Activated CD4-positive, alpha-beta T cell treated with anti-CD3 and anti-CD28 coated beads, Interleukin-2, amount 50 U/mL, for 24 hours (primary cell): ENCODE data around the gene GAS7.
"Not testable (repeated sequence)": the region's sequence is repeated elsewhere in the genome, so short reads cannot be mapped to it uniquely, and the experiment has no call there.

Experiments used
- DNase-seq, 2 donors: peaks; one replicate each; pipeline ENCODE4 v3.0.0-alpha.2; 2020; ENCODE audit warnings: low read depth in 1 of 2, low spot score in 1 of 2

Gene GAS7

DNA sequence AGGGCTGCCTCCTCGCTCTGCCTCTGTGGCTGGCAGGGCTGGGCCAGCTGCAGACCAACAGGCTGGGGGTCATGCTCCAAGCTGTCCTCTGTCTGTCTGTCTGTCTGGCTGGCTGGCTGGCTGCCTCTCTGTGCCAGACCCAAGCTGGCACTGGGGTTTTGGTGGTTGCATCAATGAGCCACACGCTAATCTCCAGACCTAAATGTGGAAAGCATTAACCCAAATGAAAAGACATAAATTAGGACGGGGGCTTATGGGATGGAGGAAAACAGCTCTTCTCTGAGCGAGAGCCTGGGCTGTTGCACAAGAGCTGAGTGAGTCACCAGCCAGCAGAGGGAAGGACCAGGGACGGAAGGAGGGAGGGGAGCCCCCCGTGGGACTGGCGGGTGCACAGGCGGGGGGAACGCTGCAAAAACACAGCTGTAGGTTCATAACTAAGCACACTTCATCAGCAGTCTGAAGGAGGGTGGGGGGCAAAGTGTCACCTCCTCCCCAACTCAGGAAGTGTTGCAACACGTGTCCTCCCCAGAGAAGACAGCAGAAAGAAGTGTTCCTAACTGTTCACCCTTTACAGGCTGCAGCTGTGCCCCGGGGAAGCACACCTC lies 83.4 kb downstream of the GAS7 start:
- peak in 1 of 2 donors; percentile 32 for DNase-seq

DNA sequence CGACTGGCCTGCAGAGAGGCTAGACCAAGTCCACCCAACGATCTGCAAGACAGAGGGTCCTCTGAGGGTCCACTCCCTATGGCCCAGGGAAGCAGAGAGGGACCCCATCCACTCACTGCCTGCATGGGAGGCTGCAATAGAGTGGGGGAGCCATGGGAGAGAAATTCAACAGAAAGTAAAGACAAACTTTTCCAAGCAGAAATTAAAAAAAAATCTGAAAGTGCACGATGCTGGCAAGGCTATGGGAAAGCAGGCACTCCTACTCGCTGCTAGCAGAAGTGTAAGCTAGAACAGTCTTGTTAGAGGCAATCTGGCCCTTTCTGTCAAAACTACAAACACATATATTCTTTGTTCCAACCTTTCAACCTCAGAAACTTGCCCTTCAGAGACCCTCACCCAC lies 85.4 kb downstream of the GAS7 start:
- no peak for DNase-seq

- no peak for DNase-seq
Measured at GRCh38 chr17:10111907-10112452, 86.4 kb downstream of the GAS7 start.

DNA sequence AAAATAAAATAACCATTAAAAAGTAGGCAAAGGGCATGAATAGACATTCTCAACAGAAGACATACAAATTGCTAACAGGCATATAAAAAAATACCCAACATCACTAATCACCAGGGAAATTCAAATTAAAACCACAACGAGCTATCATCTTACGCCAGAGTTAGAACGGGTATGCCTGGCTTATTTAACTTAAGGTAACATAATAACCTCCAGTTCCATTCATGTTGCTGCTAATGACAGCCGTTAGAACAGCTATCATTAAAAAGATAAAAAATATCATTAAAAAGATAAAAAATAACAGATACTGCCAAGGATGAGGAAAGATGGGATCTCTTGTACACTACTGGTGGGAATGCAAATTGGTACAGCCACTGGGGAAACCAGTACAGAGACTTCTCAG lies 89.3 kb downstream of the GAS7 start:
- DNase-seq: no peak

GRCh38 chr17:10107316-10108165 lies 90.9 kb downstream of the GAS7 start:
- DNase-seq: no peak

DNA sequence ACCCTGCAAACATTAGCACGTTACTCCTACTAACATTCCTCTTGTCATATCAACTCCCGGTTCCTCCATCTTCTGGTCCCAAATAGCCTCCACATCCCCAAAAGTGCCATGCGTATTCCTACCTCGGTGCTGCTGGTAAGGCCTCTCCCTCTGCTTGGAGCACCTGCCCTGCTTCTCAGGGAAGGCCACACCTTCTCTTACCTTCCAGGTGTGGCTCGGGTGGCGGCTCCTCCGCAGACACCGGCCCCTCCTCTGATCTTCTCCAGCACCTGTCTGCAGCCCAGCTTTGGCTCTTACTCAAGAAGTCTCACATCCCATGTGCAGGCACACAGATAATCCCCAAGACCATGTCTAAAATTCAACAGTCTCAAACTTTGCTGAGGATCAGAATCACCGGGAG lies 92.3 kb downstream of the GAS7 start:
- DNase-seq: no peak

DNA sequence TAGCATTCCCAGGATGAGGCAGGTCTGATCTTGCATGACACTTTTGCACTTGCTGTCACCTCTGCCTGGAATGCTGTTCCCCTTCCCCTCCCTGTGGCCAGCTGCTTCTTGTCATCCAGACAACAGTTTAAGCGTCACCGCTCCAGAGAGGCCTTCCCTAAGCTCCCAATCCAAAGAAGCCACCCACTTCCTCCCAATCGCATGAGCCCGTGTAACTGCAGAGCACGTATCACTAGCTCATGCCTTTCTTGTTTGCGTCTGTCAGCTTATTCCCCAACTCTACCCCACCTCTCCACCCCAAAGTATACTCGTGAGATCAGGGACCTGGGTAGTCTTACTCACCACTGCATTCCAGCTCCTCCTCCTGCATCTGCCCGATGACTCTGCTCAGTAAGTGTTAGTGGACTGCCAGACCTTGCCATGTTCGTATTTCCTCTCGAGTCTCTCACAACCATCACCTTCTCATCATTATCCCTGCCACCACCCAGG lies 92.8 kb downstream of the GAS7 start:
- DNase-seq: no peak

DNA sequence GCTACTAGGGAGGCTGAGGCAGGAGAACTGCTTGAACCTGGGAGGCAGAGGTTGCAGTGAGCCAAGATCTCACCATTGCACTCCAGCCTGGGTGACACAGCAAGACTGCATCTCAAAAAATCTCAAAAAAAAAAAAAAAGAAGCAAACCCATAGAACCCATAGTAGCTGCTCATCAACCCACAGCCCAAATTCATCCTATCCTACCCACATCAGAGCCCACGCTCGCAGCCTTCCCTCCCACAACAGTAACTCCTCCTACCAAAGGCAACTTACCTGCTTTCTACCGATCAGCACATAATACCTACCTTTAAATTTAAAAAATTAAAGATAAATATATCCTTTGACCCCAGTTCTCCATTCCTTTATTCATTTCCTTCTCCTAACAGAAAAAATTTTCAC lies 94.7 kb downstream of the GAS7 start:
- no peak for DNase-seq

- no peak for DNase-seq
Measured at GRCh38 chr17:10102817-10103216, 95.6 kb downstream of the GAS7 start.

GRCh38 chr17:10099051-10099571 lies 99.3 kb downstream of the GAS7 start:
- DNase-seq: no peak

GRCh38 chr17:10096596-10096995 lies 101.8 kb downstream of the GAS7 start:
- DNase-seq: no peak

DNA sequence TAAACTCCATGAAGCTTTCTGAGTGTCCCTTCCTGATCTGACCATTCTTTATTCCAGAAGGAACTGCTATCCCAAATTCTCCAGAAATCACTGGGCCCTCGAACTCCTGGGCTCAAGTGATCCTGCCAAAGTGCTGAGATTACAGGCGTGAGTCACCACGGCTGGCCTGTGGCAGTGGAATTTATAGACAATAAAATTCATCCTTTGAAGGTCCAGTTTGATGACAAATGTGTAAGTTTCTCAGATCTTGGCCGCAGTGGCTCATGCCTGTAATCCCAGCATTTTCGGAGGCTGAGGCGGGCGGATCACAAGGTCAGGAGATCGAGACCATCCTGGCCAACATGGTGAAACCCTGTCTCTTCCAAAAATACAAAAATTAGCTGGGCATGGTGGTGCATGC lies 103.1 kb downstream of the GAS7 start:
- DNase-seq: not testable (repeated sequence)

DNA sequence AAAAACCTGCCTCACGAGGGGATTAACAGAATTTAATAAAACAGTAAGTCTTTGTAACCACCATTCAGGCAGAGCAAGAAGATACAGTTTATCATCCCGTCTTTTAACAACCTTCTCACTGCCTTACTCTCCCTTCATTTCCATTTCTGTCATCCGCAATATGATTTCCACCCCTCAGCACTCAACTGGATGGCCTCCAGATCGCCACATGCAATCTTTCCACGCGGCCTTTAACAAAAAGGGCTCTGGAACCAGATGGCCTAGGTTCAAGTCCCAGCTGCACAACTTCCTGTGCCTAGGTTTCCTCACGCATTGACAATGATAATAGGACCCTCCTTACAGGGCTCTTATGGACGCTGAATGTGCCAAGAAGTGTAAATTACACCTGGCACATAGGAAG lies 103.6 kb downstream of the GAS7 start:
- DNase-seq: no peak

DNA sequence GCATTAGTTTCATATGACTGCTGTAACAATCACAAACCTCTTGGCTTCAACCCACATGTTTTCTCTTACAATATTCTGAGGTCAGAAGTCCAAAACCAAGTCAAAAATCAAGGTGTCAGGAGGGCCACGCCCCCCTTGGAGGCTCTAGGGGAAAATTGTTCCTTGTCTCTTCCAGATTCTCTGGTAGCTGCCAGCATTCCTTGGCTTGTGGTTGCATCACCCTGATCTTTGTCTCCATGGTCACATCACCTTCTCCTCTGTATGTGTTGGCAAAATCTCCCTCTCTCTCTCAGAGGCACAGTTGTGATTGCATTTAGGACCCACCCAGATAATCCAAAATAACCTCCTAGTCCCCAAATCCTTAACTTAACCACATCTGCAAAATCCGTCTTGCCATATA lies 105.8 kb downstream of the GAS7 start:
- DNase-seq: no peak

DNA sequence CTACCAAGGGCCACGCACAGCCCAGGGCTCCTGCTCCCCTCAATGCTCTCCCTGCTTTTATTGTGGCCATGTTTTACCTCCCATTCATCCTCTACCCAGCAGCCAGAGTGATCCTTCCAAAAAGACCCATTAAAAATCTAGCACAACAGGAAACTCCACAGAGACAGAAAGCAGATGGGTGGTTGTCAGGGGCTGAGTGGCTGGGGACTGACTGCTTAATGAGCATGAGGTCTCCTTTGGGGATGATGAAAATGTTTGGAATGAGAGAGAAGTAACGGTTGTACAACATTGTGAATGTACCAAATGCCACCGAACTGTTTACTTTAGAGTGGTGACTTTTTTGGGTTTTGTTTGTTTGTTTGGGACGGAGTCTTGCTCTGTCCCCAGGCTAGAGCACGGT lies 107.4 kb downstream of the GAS7 start:
- no peak for DNase-seq

- DNase-seq: no peak
Measured at GRCh38 chr17:10089196-10089804, 109.1 kb downstream of the GAS7 start.

GRCh38 chr17:10088444-10088843 lies 110.0 kb downstream of the GAS7 start:
- no peak for DNase-seq

- DNase-seq: no peak
Measured at GRCh38 chr17:10087355-10087754, 111.1 kb downstream of the GAS7 start.

- DNase-seq: no peak
Measured at GRCh38 chr17:10083864-10084263, 114.5 kb downstream of the GAS7 start.

GRCh38 chr17:10082795-10083194 lies 115.6 kb downstream of the GAS7 start:
- no peak for DNase-seq

- no peak for DNase-seq
Measured at GRCh38 chr17:10081571-10082169, 116.7 kb downstream of the GAS7 start.
